B cell (primary cell): ENCODE data around the gene PSRC1.

Source experiments
- EZH2 ChIP-seq: IDR thresholded peaks from 2 replicates; pipeline ENCODE4 v1.6.1; 2012; ENCODE audit warnings: borderline replicate concordance, low read depth, mild to moderate bottlenecking, moderate library complexity, low read length; ENCODE audit not compliant: insufficient read depth, poor library complexity, severe bottlenecking
- TF ChIP-seq, protein P1 (sequence below): fragments of 200-600 bp; IDR thresholded peaks from one replicate; pipeline ENCODE4 v1.8.0; 2022; ENCODE audit warnings: antibody characterized with exemption, mild to moderate bottlenecking

DNA sequence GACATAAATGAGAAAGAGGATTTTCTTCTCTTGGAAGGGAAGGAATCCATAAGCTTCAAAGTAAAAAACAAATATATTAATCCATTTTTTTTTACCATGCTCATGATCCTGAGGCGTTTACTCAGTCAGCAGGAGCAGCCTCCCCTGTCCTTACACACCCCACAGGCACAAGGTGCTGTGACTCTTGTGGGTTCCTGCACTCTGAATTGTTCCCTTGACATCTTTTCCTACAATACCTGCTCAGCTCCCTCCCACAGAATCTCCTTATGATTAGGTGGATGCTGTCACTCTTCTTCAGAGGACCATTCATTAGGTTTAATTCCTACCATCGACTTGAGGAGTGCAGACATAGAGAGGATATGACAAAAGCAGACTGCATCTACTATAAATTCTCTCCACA lies 10.1 kb upstream of the PSRC1 start:
- TF ChIP-seq, protein P1, sequence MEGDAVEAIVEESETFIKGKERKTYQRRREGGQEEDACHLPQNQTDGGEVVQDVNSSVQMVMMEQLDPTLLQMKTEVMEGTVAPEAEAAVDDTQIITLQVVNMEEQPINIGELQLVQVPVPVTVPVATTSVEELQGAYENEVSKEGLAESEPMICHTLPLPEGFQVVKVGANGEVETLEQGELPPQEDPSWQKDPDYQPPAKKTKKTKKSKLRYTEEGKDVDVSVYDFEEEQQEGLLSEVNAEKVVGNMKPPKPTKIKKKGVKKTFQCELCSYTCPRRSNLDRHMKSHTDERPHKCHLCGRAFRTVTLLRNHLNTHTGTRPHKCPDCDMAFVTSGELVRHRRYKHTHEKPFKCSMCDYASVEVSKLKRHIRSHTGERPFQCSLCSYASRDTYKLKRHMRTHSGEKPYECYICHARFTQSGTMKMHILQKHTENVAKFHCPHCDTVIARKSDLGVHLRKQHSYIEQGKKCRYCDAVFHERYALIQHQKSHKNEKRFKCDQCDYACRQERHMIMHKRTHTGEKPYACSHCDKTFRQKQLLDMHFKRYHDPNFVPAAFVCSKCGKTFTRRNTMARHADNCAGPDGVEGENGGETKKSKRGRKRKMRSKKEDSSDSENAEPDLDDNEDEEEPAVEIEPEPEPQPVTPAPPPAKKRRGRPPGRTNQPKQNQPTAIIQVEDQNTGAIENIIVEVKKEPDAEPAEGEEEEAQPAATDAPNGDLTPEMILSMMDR: no peak
- TF ChIP-seq EZH2: no peak
